Right ventricle myocardium superior (tissue), 1 donor: Measurements from ENCODE around the gene RIN3. TPM values are rescaled to one million over a fixed set of nuclear protein-coding genes. Genes with fewer than 3 reads are reported as not detected.

Source experiments
- ATAC-seq: fragments of 200-7000 bp; cut with Tn5 transposase; one replicate; pipeline ENCODE4 v1.9.1; 2020; ENCODE audit warnings: mild to moderate bottlenecking; ENCODE audit not compliant: poor library complexity
- DNase-seq: peaks from one replicate; pipeline ENCODE4 v3.0.0-alpha.2; 2020
- intact Hi-C: fragments of 100-400 bp; cut with DNase I; formaldehyde crosslinking; loops from one replicate; pipeline ENCODE4 v1.11.2; 2022
- long read RNA-seq: library from polyadenylated mRNA; unstranded; transcript quantifications from one replicate; pipeline ENCODE4 v2.0.0, GENCODE V29; 2021
- total RNA-seq: library from RNA; stranded (reverse); fragmentation: NEBNext Ultra II Directional; extraction: Animal tissue kit (Norgen Biotek cat#: 25700); gene quantifications from one replicate; pipeline ENCODE4 v1.2.1, GENCODE V29; 2021
- donor health status: DM: no; HTN: yes; CAD: no; lungs with severe emphysema.

Gene RIN3, protein sequence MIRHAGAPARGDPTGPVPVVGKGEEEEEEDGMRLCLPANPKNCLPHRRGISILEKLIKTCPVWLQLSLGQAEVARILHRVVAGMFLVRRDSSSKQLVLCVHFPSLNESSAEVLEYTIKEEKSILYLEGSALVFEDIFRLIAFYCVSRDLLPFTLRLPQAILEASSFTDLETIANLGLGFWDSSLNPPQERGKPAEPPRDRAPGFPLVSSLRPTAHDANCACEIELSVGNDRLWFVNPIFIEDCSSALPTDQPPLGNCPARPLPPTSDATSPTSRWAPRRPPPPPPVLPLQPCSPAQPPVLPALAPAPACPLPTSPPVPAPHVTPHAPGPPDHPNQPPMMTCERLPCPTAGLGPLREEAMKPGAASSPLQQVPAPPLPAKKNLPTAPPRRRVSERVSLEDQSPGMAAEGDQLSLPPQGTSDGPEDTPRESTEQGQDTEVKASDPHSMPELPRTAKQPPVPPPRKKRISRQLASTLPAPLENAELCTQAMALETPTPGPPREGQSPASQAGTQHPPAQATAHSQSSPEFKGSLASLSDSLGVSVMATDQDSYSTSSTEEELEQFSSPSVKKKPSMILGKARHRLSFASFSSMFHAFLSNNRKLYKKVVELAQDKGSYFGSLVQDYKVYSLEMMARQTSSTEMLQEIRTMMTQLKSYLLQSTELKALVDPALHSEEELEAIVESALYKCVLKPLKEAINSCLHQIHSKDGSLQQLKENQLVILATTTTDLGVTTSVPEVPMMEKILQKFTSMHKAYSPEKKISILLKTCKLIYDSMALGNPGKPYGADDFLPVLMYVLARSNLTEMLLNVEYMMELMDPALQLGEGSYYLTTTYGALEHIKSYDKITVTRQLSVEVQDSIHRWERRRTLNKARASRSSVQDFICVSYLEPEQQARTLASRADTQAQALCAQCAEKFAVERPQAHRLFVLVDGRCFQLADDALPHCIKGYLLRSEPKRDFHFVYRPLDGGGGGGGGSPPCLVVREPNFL
- total RNA-seq: 11.0 TPM
- long read RNA-seq, partial matches to known transcripts: 20 of 26 reads
- long read RNA-seq, other reads (novel, unspliced or antisense): 4 of 26 reads

DNA sequence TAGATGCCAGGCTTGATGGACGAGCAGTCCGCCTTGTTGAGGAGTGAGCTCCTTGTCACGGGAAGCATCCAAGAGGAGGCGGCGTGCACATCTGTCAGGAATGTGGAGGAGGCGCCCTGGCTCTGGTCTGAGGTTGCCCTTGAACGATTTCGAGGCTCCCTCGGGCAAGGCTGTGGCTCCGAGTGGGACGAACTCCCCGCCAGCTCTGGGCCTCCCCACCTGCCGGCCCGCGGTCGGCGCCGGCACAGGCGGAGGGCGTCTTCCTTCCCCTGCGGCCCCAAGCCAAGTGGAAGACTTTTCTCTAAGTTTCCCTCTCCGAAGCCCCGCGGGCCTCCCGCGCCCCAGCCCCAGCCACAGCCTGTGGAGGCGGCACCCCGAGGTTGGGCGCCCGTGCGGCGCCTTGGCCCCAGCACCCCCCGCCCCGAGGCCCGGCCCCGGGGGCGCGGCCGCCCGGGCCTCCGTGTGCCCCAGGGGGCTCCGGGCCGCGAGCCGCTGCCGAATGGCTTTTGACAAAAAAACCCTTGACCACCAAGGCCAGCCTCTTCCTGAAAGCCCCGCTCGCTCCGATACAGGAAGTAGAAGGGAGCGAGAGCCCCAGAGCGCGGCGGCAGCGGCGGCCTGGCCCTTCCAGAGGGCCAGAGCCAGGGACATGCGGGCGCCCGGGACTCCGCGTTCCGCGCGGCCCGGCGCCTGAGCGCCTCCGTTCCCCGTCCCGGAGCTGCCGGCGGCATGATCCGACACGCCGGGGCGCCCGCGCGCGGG, at the start of gene RIN3:
TSS of gene RIN3 (plus strand) at position 578 of the 762 bp plus-strand sequence. CDS start at position 730, 152 bp downstream.
- DNase-seq (peak; percentile 79), ATAC-seq (peak; percentile 74)
- intact Hi-C loops: no loop called here

DNA sequence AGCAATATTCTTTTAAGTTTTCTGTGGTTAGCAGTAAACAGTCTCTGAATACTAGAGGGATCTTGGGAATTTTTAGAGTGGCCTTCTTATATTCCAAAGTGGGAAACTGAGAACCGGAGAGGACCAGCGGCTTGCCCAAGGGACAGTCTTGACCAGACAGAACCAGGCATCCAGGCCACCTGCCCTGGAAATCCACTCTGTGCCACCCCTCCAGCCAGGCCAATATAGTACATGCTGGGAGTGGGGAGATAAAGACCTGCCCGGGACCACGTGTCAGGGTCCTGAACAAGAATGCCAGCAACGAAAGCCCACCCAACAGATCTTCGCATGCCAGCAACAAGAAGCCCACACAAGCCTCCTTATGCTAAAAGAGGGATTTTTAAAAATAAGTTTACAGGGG, 49.4 kb upstream of the RIN3 start:
- no peak for DNase-seq
- intact Hi-C loops: no loop called here
- no peak for ATAC-seq

DNA sequence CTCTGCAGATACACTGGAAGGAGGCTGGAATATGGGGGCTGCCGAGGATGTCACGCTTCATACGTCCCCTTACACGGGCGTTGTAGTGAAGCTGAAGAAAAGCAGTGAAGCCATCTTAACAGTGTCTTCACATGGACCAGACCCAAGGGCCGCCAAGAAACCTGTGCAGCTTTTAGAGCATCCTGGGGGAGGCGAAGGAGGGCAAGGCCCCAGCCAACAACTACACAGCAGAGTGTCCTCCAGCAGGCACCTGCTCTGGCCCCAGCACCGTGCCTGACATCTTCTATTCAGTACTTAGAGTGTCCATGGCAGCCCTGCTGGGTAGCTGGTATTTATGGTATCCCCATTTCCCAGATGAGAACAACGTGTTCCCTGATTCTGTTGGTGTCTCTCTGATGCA, 48.9 kb upstream of the RIN3 start:
- intact Hi-C loops: no loop called here
- ATAC-seq: no peak
- no peak for DNase-seq

DNA sequence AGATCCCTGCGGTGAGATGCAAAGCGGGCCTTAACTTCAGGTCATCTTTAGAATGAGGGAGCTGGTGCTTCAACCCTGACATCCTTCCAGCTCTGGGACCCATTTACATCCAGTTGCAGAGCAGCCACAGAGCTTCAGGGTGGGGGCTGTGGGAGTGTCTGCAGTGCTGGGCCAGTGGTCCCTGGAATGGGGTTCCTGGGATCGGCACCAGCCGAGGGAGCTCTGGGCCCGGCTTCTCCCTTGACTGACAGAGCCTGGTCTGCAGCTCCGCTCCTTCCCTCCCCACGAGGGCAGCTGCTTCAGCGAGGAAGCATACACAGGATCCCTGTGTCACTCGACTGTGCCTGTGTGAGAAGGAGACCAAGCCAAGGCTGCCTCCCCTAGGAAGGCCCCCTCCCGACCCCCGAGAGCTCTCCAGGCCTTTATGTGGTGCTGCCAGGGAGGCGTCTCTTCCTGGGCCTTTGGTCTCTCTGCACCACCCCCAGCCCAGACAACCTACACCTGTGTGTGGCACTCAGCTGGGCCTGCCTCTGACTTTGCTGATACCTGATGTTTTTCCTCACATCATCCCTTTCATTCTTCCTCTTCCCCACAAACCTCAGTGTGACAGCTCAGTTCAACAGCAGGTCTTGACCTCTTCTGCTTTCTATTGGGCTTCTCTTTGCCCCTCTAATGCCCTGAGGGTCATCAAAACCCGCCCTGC, 48.1 kb upstream of the RIN3 start:
- no peak for ATAC-seq
- intact Hi-C loops: no loop called here
- DNase-seq: no peak

DNA sequence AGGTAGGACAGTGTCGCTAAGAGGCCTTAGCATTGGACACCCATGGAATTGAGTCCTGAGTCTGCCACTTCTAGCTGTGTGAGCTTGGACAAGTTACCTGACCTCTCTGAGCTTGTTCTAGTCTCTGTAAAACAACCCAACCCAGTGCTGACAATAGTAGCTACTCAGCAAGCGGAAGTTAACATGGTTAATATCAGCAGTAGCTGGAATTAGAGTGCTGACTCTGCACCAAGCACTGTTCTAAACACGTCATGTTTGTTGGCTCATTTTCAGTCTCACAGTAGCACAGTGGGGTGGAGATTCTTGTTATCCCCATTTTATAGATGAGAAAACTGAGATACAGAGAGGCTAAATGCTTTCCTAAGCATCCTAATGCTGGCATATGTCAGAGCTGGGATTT, 47.5 kb upstream of the RIN3 start:
- DNase-seq (no peak), ATAC-seq (peak; percentile 70)
- intact Hi-C loops: no loop called here

DNA sequence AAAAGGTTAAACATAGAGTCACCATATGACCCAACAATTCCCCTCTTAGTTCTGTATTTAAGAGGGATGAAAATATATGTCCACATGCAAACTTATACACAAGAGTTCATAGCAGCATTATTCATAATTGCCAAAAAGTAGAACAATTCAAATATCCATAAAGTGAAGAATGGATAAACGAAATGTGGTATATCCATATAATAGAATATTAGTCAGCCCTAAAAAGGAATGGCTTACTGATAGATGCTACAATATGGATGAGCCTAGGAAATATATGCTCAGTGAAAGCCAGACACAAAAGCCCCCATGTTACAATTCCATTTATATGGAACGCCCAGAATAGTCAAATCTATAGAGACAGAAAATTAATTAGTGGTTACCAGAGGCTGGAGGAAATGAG, 44.1 kb upstream of the RIN3 start:
- ATAC-seq (no peak), DNase-seq (no peak)
- intact Hi-C loops: no loop called here

DNA sequence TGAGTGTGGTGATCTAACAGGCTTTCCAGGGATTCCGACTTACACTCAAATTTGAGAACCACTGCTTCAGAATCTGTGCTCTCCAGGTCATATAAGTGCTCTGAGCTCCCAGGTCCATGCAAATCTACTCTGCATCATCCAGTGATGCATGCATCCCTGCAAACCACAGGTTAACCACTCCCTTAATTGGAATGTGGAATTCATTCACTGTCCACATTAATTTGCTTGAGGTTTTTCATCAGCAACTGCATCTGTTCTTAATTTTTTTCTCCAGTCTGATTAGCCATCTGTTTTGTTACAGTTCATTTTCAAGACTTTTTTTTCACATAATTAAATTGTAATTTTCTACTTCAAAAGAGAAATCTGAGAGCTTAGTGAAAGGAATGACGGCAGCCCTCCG, 43.4 kb upstream of the RIN3 start:
- DNase-seq (no peak), ATAC-seq (no peak)
- intact Hi-C loops: no loop called here

DNA sequence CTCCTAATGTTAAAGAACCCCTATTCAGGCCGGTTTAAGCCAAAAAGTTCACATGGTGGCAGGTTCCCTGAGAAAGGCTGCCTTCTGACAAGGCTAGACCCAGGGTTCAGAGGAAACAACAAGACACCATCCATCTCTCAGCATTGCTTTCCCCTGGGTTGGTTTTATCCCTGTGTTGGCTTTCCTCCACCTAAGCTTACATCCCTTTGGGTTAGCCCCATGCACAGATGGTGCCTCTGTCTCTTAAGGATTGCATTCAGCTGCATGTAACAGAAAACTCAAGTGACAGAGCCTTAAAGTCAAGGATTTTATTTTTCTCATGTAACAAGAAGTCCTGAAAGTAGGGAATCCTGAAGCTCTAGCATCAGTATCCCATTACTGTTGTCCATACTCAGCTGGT, 42.8 kb upstream of the RIN3 start:
- intact Hi-C loops: no loop called here
- DNase-seq: no peak
- ATAC-seq: no peak

DNA sequence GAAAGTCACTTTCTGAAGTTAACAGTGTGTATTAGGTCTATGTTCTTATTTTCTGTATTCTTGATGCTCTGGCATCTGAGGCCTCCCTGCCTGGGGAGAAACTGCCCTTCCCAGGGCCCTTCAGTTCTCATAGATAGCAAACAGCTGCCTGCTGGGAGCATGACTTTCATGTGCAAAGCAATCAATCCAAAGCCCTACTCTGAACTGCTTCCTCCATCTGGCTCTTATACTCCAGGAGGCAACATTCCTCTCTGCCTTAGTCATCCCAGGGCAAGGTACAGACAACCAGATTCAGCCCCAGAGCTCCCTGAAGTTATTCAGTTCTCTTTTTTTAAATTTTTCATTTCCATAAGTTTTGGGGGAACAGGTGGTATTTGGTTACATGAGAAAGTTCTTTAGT, 41.7 kb upstream of the RIN3 start:
- DNase-seq (no peak), ATAC-seq (no peak)
- intact Hi-C loops: no loop called here

DNA sequence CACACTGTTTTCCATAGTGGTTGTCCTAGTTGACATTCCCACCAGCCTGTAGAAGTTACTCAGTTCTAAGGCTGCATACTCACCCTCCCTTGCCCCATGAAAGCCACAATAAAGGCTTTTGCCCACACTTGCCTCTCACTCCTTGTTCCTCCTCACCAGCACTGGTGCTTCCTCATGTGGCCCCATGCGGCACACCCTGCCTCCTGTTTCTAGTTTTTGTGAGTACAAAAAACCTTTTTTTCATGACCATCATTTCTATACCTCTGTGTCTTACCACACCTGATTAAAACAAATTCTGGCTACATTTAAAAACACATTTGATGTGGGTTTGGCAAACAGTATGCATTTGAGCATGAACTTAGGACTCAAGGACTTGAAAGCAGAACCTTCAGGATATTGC, 40.7 kb upstream of the RIN3 start:
- DNase-seq (no peak), ATAC-seq (peak; percentile 58)
- intact Hi-C loops: no loop called here

DNA sequence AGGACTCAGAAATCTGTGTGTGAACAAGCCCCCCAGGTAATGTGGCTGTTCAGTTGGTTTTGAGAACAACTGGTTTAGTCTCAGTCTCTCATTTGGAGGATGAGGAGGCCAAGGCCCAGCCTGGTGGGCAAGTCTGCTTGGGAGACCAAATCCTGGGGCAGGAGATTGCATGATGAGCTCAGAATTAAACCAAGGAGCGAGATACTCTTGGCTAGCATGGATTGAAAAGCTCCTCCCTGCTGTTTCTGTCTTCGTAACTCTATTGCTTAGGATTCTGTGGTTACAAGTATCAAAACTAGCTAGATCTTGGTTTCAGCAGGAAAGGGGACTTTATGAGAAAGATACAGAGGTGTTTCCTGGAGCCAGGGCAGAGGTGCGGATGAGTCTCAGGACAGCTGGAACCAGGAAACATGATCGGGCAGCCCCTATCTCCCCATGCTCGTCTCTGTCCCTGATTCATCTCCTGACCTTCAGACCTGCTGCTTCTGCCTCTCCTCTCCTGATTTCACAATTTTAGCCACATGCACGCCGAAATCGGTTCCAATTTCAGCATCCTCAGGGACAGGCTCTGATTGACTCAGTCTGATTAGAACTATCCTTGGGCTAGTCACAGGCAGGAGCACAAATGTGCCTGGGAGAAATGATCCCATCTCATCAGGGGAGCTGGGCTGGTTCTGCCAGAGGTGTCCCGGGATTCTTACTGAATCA, 40.2 kb upstream of the RIN3 start:
- intact Hi-C loops: no loop called here
- peak; percentile 68 for DNase-seq
- peak; percentile 80 for ATAC-seq

DNA sequence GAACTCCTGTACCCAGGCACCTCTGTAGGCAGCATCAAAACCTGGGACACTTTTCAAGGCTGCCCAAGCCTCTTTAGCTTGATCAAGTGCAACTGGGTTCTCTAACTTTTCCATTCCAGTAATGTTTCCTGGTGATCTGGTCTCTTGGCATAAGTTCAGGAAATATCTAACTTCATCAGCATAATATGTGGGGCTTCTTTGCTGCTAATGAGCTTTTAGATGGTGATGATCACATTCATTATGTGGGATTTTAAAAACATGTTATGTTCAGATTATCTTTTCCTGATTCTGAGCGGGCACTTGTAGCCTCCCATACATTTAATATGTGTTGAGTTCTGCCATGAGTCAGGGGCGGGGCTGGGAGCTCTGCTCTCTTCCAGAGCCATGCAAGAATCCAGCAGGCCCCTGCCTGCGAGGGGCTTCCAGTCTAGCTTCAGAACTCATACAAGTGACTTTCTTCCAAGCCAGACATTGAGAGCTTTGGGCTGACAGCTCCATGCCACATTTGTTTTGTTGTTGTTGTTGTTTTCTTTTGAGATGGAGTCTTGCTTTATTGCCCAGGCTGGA, 39.5 kb upstream of the RIN3 start:
- intact Hi-C loops: no loop called here
- DNase-seq: no peak
- no peak for ATAC-seq

DNA sequence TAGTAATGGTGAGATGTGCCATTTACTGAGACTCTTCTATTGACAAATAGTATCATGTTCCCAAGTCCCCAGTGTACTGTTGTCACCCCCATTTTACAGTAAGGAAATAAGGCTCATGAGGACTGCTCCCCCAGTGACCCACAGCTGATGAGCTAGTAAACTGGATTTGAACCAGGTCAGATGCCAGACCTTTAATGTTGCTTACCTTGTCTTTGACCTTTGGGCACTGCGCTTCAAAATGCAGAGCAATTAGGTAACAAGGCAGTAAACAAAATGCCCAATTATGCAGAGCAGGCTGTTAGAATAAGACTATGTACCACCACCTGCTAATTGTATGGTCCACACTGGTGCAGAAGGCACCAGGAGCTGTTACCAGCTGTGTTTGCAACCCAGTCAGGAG, 38.5 kb upstream of the RIN3 start:
- intact Hi-C loops: no loop called here
- no peak for ATAC-seq
- DNase-seq: no peak

DNA sequence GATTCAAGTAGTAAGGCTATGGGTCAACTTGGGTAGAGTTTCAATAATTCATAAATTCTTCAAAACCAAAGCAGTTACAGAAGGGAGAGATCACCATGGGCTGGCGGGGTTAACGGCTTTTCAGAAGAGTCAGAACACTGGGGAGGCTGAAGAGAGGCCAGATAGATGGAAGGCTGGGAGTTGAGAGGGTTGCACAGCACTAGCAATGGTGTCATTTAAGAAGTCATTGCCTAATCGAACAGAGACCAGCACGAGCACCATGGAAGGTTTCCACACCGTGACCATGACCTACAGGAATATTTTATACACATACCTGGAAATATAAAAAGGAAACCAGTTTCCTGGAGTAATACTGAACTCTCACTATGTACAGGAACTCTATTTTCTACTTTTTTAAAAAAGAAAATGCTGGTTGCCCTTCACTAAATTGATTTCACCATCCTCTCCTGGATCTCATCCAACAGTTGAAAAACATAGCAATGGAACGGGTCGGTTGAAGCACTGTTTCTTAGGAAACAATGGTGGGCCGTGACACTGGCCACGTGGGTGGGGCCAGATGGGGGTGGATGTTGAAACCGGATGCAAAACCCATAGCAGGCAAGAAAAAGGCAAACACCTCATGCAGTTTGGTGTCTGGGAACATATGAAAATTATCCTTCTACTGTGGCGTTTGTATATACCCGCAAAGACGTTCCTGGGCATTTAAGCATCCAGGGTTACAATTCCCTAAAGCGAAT, 38.0 kb upstream of the RIN3 start:
- intact Hi-C loops: no loop called here
- peak; percentile 77 for ATAC-seq
- peak; percentile 86 for DNase-seq

DNA sequence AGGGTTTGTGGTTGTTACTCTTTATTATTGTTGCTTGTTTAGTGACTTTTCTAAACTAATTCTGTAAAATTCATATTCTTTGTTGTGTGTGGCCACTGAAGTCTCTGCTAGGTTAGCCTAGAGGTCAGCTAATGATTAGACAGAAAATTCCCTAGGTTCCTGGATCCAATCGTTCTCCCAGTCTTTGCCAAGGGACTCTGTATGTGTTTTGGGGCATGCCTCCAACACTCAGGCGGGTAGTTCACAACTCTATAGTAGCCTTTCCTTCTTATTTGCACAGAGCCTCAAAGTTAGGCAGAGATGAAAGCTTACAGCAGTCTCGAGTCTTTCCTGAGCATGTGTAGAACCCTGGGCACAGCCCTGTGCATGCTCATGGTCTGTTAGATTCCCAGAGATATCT, 32.7 kb upstream of the RIN3 start:
- intact Hi-C loops: no loop called here
- DNase-seq: no peak

DNA sequence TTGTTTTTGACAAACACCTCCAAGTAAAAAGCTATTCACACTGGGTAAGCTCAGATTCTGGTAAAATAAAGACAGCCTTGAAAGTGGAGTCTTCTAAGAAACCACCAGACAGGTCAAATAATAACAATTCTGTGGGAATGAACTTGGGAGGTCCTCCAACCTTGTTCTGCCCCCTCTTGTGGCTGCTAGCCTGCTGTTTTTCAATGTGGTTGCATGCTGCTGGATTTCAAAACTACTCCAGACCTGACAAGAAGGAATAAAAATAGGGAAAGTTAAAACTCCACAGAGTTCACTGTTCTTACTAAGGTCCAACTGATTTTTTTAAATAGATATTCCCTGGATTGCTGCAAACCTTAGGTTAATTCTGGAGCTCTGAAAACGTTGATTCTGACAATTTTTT, 32.2 kb upstream of the RIN3 start:
- intact Hi-C loops: no loop called here
- ATAC-seq: no peak

More for the DNA sequence above, 32.7 kb upstream of the RIN3 start:
- no peak for ATAC-seq

More for the DNA sequence above, 32.2 kb upstream of the RIN3 start:
- DNase-seq: no peak
